SW480 (cell line): ENCODE measurements around the gene EYS.

Experiments used
- DNase-seq: peaks from one replicate; pipeline ENCODE4 v3.0.0-alpha.2; 2016; ENCODE audit warnings: low spot score

EYS gene

GRCh38 chr6:64955435-64955848 is 751.6 kb downstream of the EYS start:
- no peak for DNase-seq

- DNase-seq: no peak
These were observed 757.8 kb downstream of the EYS start for GRCh38 chr6:64949257-64949656.

GRCh38 chr6:64948261-64948660 is 758.8 kb downstream of the EYS start:
- no peak for DNase-seq

GRCh38 chr6:64945450-64945849 is 761.6 kb downstream of the EYS start:
- DNase-seq: no peak

GRCh38 chr6:64932486-64932885 is 774.5 kb downstream of the EYS start:
- DNase-seq: no peak

GRCh38 chr6:64930681-64931080 is 776.3 kb downstream of the EYS start:
- DNase-seq: no peak

GRCh38 chr6:64926051-64926450 is 781.0 kb downstream of the EYS start:
- DNase-seq: no peak

GRCh38 chr6:64920257-64920656 is 786.8 kb downstream of the EYS start:
- no peak for DNase-seq

GRCh38 chr6:64914124-64914523 is 792.9 kb downstream of the EYS start:
- no peak for DNase-seq

- DNase-seq: no peak
These were observed 794.1 kb downstream of the EYS start for GRCh38 chr6:64912966-64913365.

GRCh38 chr6:64908104-64908503 is 798.9 kb downstream of the EYS start:
- no peak for DNase-seq

GRCh38 chr6:64904616-64905015 is 802.4 kb downstream of the EYS start:
- DNase-seq: no peak

GRCh38 chr6:64902596-64902995 is 804.4 kb downstream of the EYS start:
- DNase-seq: no peak

GRCh38 chr6:64896939-64897338 is 810.1 kb downstream of the EYS start:
- DNase-seq: no peak

- DNase-seq: no peak
These were observed 811.1 kb downstream of the EYS start for GRCh38 chr6:64895945-64896344.

GRCh38 chr6:64890609-64891008 is 816.4 kb downstream of the EYS start:
- DNase-seq: no peak

- DNase-seq: no peak
These were observed 817.9 kb downstream of the EYS start for GRCh38 chr6:64889144-64889543.

GRCh38 chr6:64874776-64875175 is 832.2 kb downstream of the EYS start:
- DNase-seq: no peak

GRCh38 chr6:64872633-64873032 is 834.4 kb downstream of the EYS start:
- no peak for DNase-seq

- DNase-seq: no peak
These were observed 845.9 kb downstream of the EYS start for GRCh38 chr6:64861039-64861651.

- no peak for DNase-seq
These were observed 846.8 kb downstream of the EYS start for GRCh38 chr6:64860203-64860602.

GRCh38 chr6:64850121-64850520 is 856.9 kb downstream of the EYS start:
- DNase-seq: no peak

GRCh38 chr6:64848467-64848866 is 858.6 kb downstream of the EYS start:
- DNase-seq: no peak

- DNase-seq: no peak
These were observed 859.6 kb downstream of the EYS start for GRCh38 chr6:64847396-64847795.

GRCh38 chr6:64838726-64839125 is 868.3 kb downstream of the EYS start:
- no peak for DNase-seq
